Natural killer cell (primary cell): ENCODE data around the gene FKBP4. TPM values are rescaled to one million over a fixed set of nuclear protein-coding genes. Genes with fewer than 3 reads are reported as not detected.
A peak's percentile ranks its signal among the peaks of the same experiment; 100 is the strongest.

Source experiments
- ATAC-seq, 3 donors: fragments of 150-1000 bp in 2 of 3; fragments of 200-7000 bp in 1 of 3; cut with Tn5 transposase; 1 replicate in 1 of 3; 2 replicates in 2 of 3; pipeline ENCODE4 v1.10.0; 2021; ENCODE audit warnings: mild to moderate bottlenecking in 2 of 3, moderate library complexity in 2 of 3
- DNase-seq, 2 donors: peaks; one replicate each; pipeline versions ENCODE4 v3.0.0 to v3.0.0-alpha.2; 2013 to 2021; ENCODE audit warnings: mixed read lengths in 1 of 2
- H3K27ac ChIP-seq: one replicate; pipeline ENCODE4 v1.5.1; 2013; ENCODE audit warnings: mild to moderate bottlenecking, low read length
- H3K27me3 ChIP-seq: one replicate; pipeline ENCODE4 v1.6.1; 2013; ENCODE audit warnings: low read length; ENCODE audit not compliant: control insufficient read depth, insufficient read depth
- H3K36me3 ChIP-seq: one replicate; pipeline ENCODE4 v1.6.1; 2013; ENCODE audit warnings: low read length; ENCODE audit not compliant: control insufficient read depth, insufficient read depth
- H3K4me1 ChIP-seq: one replicate; pipeline ENCODE4 v1.6.1; 2013; ENCODE audit warnings: low read length; ENCODE audit not compliant: control insufficient read depth, insufficient read depth
- H3K4me3 ChIP-seq: one replicate; pipeline ENCODE4 v1.5.1; 2013; ENCODE audit warnings: low read length
- H3K9me3 ChIP-seq: one replicate; pipeline ENCODE4 v1.6.1; 2013; ENCODE audit warnings: low read length; ENCODE audit not compliant: control insufficient read depth, insufficient read depth
- H3K27ac Mint-ChIP-seq, 2 donors: one replicate each; pipeline ENCODE4 v1.8.0; 2022; ENCODE audit warnings: mild to moderate bottlenecking in 2 of 2, mixed read lengths in 2 of 2, moderate library complexity in 1 of 2
- H3K27me3 Mint-ChIP-seq, 2 donors: one replicate each; pipeline ENCODE4 v1.8.0; 2022; ENCODE audit warnings: low read depth in 2 of 2, mixed read lengths in 2 of 2
- H3K36me3 Mint-ChIP-seq: one replicate; pipeline ENCODE4 v1.8.0; 2022; ENCODE audit warnings: mixed read lengths
- H3K4me1 Mint-ChIP-seq, 2 donors: one replicate each; pipeline ENCODE4 v1.8.0; 2022; ENCODE audit warnings: mixed read lengths in 2 of 2
- H3K4me3 Mint-ChIP-seq: one replicate; pipeline ENCODE4 v1.8.0; 2022; ENCODE audit warnings: mild to moderate bottlenecking, moderate library complexity, mixed read lengths
- H3K9me3 Mint-ChIP-seq, 2 donors: one replicate each; pipeline ENCODE4 v1.8.0; 2022; ENCODE audit warnings: mixed read lengths in 2 of 2
- CTCF ChIP-seq: fragments of 200-600 bp; IDR thresholded peaks from one replicate; pipeline ENCODE4 v1.8.0; 2022; ENCODE audit warnings: antibody characterized with exemption
- WGBS: methylation state at CpG from one replicate; pipeline ENCODE4 v1.1.7; 2013; ENCODE audit warnings: missing lambda C conversion rate; ENCODE audit not compliant: insufficient coverage; 5-methylcytosine and 5-hydroxymethylcytosine counted together
- intact Hi-C: fragments of 100-400 bp; cut with micrococcal nuclease; formaldehyde crosslinking; loops from one replicate; pipeline ENCODE4 v1.14.2; 2022
- total RNA-seq, 4 donors: library from RNA; stranded (reverse); fragments of 120-200 nt in 1 of 4; gene quantifications; one replicate each; pipeline versions ENCODE4 v1.2.3 to v1.2.4, GENCODE V29; 2013 to 2022

Gene FKBP4
- total RNA-seq, 3 donors from 2014 or later (not counting 1 experiment from before 2014, with no cell fraction given): 28.1 to 43.0 (median 29.6) TPM

GRCh38 chr12:2804393-2805142 lies 9.8 kb downstream of the FKBP4 start:
- Mint-ChIP-seq H3K9me3 (no peaks in the 10 kb centered on the region), H3K4me1 (no peaks in the 10 kb centered on the region), H3K27ac (no peak overlapping the region), H3K4me3 (no peak overlapping the region), H3K36me3 (no peaks in the 10 kb centered on the region), H3K27me3 (no peaks in the 10 kb centered on the region)
- intact Hi-C loops: no loop called here
- WGBS: 87% methylated on average over 3 of the region's 5 CpGs
- H3K4me1 ChIP-seq: no peaks in the 10 kb centered on the region
- DNase-seq (no peak), ATAC-seq (no peak)
- peaks cover 35% of the 10 kb centered on the region for H3K36me3 ChIP-seq
- H3K9me3 ChIP-seq: no peaks in the 10 kb centered on the region
- H3K27me3 ChIP-seq: no peaks in the 10 kb centered on the region
- H3K4me3 ChIP-seq: no peak overlapping the region
- TF ChIP-seq CTCF: no peak
- H3K27ac ChIP-seq: no peak overlapping the region

- Histone ChIP-seq H3K9me3 (no peaks in the 10 kb centered on the region), H3K4me1 (no peaks in the 10 kb centered on the region), H3K27ac (no peak overlapping the region), H3K27me3 (no peaks in the 10 kb centered on the region), H3K4me3 (no peak overlapping the region), H3K36me3 (peaks cover 29% of the 10 kb centered on the region)
- Mint-ChIP-seq H3K4me1 (no peaks in the 10 kb centered on the region), H3K36me3 (no peaks in the 10 kb centered on the region), H3K27ac (no peak overlapping the region), H3K9me3 (no peaks in the 10 kb centered on the region), H3K4me3 (no peak overlapping the region), H3K27me3 (no peaks in the 10 kb centered on the region)
- 76% methylated on average over 2 of the region's 2 CpGs for WGBS
- TF ChIP-seq CTCF: no peak
- no peak for DNase-seq
- no peak for ATAC-seq
- intact Hi-C loops: no loop called here
Measured at GRCh38 chr12:2805143-2805520, 10.4 kb downstream of the FKBP4 start.

- Mint-ChIP-seq H3K4me1 (no peaks in the 10 kb centered on the region), H3K9me3 (no peaks in the 10 kb centered on the region), H3K4me3 (no peak overlapping the region), H3K27ac (no peak overlapping the region), H3K36me3 (no peaks in the 10 kb centered on the region), H3K27me3 (no peaks in the 10 kb centered on the region)
- Histone ChIP-seq H3K27me3 (no peaks in the 10 kb centered on the region), H3K27ac (no peak overlapping the region), H3K36me3 (peaks cover 16% of the 10 kb centered on the region), H3K9me3 (no peaks in the 10 kb centered on the region), H3K4me1 (no peaks in the 10 kb centered on the region), H3K4me3 (no peak overlapping the region)
- 88% methylated on average over 6 of the region's 6 CpGs for WGBS
- intact Hi-C loops: no loop called here
- ATAC-seq (no peak), DNase-seq (no peak)
- TF ChIP-seq CTCF: no peak
Measured at GRCh38 chr12:2806700-2807099, 11.9 kb downstream of the FKBP4 start.

- Histone ChIP-seq H3K27ac (peak overlapping the region; percentile 94), H3K4me3 (peak overlapping the region; percentile 94), H3K4me1 (peaks cover 9% of the 10 kb centered on the region), H3K9me3 (no peaks in the 10 kb centered on the region), H3K27me3 (no peaks in the 10 kb centered on the region), H3K36me3 (no peaks in the 10 kb centered on the region)
- peaks cover 18 to 24% of the 10 kb centered on the region in 2 donors for H3K4me1 Mint-ChIP-seq
- no peak for TF ChIP-seq CTCF
- H3K36me3 Mint-ChIP-seq: no peaks in the 10 kb centered on the region
- H3K27me3 Mint-ChIP-seq: no peaks in the 10 kb centered on the region
- H3K9me3 Mint-ChIP-seq: no peaks in the 10 kb centered on the region
- H3K4me3 Mint-ChIP-seq: peak overlapping the region; percentile 100
- 92% methylated on average over 2 of the region's 5 CpGs for WGBS
- H3K27ac Mint-ChIP-seq: peak overlapping the region; percentile 97 to 100
- no peak for DNase-seq
- intact Hi-C loops: loop anchor here (1.0 to 2.0 kb wide), 4 partner anchors 15 to 121 kb away; partner anchors contain the start of genes FOXM1, RHNO1 and TULP3
- no peak for ATAC-seq
Measured at GRCh38 chr12:2811801-2812200, 17.0 kb downstream of the FKBP4 start.
